Smooth muscle cell (in vitro differentiated cells): Measurements from ENCODE around the gene KHDRBS1. TPM values are rescaled to one million over a fixed set of nuclear protein-coding genes. Genes with fewer than 3 reads are reported as not detected.
A peak's percentile ranks its signal among the peaks of the same experiment; 100 is the strongest.

ENCODE experiments used
- DNase-seq: peaks from one replicate; lab custom pipeline; 2025; ENCODE audit not compliant: unreplicated experiment; lab: John Stamatoyannopoulos, UW
- H2AFZ ChIP-seq: fragments of 200-600 bp; sonication (generic); 2 replicates; pipeline ENCODE4 v1.6.0; 2016; ENCODE audit warnings: antibody characterized with exemption, low read depth, mild to moderate bottlenecking
- H3F3A ChIP-seq: fragments of 200-600 bp; sonication (generic); 2 replicates; pipeline ENCODE4 v1.6.0; 2017; ENCODE audit warnings: antibody characterized with exemption, low read depth
- H3K27ac ChIP-seq: fragments of 200-600 bp; sonication (generic); 2 replicates; pipeline ENCODE4 v1.5.1; 2016; ENCODE audit warnings: low read depth, mild to moderate bottlenecking
- H3K27me3 ChIP-seq: fragments of 200-600 bp; sonication (generic); 2 replicates; pipeline ENCODE4 v1.6.1; 2016; ENCODE audit warnings: low read depth, mild to moderate bottlenecking
- H3K36me3 ChIP-seq: fragments of 200-600 bp; sonication (generic); 2 replicates; pipeline ENCODE4 v1.5.1; 2016; ENCODE audit warnings: low read depth
- H3K4me1 ChIP-seq: fragments of 200-600 bp; sonication (generic); 2 replicates; pipeline ENCODE4 v1.5.1; 2016; ENCODE audit warnings: low read depth
- H3K4me2 ChIP-seq: fragments of 200-600 bp; sonication (generic); 2 replicates; pipeline ENCODE4 v1.6.0; 2016; ENCODE audit warnings: mild to moderate bottlenecking
- H3K4me3 ChIP-seq: fragments of 200-600 bp; sonication (generic); 2 replicates; pipeline ENCODE4 v1.5.1; 2016; ENCODE audit warnings: mild to moderate bottlenecking
- H3K79me2 ChIP-seq: fragments of 200-600 bp; sonication (generic); 2 replicates; pipeline ENCODE4 v1.6.0; 2016; ENCODE audit warnings: low read depth, mild to moderate bottlenecking
- H3K9ac ChIP-seq: fragments of 200-600 bp; sonication (generic); 2 replicates; pipeline ENCODE4 v1.6.0; 2016; ENCODE audit warnings: low read depth
- H3K9me3 ChIP-seq: fragments of 200-600 bp; sonication (generic); replicated peaks from 2 replicates; pipeline ENCODE4 v1.5.1; 2016; ENCODE audit warnings: low read depth
- H4K20me1 ChIP-seq: fragments of 200-600 bp; sonication (generic); 2 replicates; pipeline ENCODE4 v1.6.0; 2016; ENCODE audit warnings: low read depth
- WGBS: methylation state at CpG from one replicate; pipeline ENCODE4 v1.1.7; 2016; ENCODE audit warnings: low lambda C conversion rate; 5-methylcytosine and 5-hydroxymethylcytosine counted together
- polyA plus RNA-seq: library from polyadenylated mRNA; unstranded; fragments of >200 nt; fragmentation: Nextera tagmentation; extraction: Ambion mirVana; gene quantifications from 2 replicates; pipeline ENCODE4 v1.2.1, GENCODE V29; 2016
- total RNA-seq: library from RNA; depleted of rRNA; stranded (reverse); fragments of >200 nt; gene quantifications from 2 replicates; pipeline ENCODE4 v1.2.3, GENCODE V29; 2014
- TF ChIP-seq, protein P1 (sequence below): fragments of 200-600 bp; sonication (generic); IDR thresholded peaks from 2 replicates; pipeline ENCODE4 v1.5.1; 2017; ENCODE audit warnings: borderline replicate concordance, mild to moderate bottlenecking, antibody characterized with exemption; ENCODE audit not compliant: insufficient read depth, poor library complexity, severe bottlenecking

The KHDRBS1 gene
- total and polyA plus RNA-seq, 2 experiments from 2014 or later, result 80.4 to 85.0 TPM

DNA sequence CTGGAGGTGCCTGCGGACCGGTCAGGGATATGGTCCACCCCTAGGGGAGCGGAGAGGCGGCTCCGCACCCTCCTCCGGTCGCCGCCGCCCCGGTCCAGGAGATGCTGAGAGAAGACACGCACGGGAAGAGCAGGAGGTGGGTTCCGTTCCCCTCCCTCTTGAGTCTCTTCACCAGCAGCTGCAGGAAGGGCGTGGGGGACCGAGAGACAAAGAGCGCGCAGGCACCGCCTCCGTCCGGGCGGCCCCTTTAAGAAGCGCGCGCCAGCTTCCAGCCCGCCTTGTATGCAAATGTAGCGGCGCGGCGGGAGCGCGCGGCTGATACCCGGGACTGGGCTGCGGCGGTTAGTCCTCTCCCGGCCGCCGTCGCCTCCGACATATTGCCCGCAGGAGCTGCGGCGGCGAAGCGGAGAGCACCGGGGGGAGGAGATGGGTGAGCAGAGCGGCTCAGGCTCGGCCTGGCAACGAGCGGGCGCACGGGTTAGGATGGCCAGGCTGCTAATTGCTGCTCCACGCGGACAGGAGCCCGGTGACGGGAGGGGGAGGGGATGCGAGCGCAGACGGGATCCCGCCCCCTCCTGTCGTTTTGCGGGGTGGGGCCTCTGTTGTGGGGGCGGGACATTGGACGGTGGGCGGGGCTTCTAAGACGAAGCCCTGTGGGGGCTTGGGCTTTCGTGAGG is 59.1 kb downstream of the KHDRBS1 start, which contains the start of gene TMEM39B:
Gene TMEM39B, plus strand, starts transcription at position 318 of the 677 bp plus-strand sequence. Its CDS starts 109 bp downstream, at position 427.
- Histone ChIP-seq H3K27me3 (no peaks in the 10 kb centered on the region), H3K9me3 (no peaks in the 10 kb centered on the region), H3F3A (peaks cover 13% of the 10 kb centered on the region), H3K9ac (peak within 1 kb of the TSS; percentile 68), H3K79me2 (peaks cover 8% of the 10 kb centered on the region), H3K4me3 (peak within 1 kb of the TSS; percentile 86), H3K4me1 (peaks cover 19% of the 10 kb centered on the region), H3K4me2 (peak within 1 kb of the TSS; percentile 93), H3K36me3 (no peaks in the 10 kb centered on the region), H4K20me1 (peaks cover 5% of the 10 kb centered on the region), H3K27ac (peak within 1 kb of the TSS; percentile 81), H2AFZ (no peak within 1 kb of the TSS)
- peak; percentile 96 for DNase-seq
- under 1% methylated on average over 51 of the region's 67 CpGs for WGBS
- TF ChIP-seq, protein P1, sequence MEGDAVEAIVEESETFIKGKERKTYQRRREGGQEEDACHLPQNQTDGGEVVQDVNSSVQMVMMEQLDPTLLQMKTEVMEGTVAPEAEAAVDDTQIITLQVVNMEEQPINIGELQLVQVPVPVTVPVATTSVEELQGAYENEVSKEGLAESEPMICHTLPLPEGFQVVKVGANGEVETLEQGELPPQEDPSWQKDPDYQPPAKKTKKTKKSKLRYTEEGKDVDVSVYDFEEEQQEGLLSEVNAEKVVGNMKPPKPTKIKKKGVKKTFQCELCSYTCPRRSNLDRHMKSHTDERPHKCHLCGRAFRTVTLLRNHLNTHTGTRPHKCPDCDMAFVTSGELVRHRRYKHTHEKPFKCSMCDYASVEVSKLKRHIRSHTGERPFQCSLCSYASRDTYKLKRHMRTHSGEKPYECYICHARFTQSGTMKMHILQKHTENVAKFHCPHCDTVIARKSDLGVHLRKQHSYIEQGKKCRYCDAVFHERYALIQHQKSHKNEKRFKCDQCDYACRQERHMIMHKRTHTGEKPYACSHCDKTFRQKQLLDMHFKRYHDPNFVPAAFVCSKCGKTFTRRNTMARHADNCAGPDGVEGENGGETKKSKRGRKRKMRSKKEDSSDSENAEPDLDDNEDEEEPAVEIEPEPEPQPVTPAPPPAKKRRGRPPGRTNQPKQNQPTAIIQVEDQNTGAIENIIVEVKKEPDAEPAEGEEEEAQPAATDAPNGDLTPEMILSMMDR, result no peak

DNA sequence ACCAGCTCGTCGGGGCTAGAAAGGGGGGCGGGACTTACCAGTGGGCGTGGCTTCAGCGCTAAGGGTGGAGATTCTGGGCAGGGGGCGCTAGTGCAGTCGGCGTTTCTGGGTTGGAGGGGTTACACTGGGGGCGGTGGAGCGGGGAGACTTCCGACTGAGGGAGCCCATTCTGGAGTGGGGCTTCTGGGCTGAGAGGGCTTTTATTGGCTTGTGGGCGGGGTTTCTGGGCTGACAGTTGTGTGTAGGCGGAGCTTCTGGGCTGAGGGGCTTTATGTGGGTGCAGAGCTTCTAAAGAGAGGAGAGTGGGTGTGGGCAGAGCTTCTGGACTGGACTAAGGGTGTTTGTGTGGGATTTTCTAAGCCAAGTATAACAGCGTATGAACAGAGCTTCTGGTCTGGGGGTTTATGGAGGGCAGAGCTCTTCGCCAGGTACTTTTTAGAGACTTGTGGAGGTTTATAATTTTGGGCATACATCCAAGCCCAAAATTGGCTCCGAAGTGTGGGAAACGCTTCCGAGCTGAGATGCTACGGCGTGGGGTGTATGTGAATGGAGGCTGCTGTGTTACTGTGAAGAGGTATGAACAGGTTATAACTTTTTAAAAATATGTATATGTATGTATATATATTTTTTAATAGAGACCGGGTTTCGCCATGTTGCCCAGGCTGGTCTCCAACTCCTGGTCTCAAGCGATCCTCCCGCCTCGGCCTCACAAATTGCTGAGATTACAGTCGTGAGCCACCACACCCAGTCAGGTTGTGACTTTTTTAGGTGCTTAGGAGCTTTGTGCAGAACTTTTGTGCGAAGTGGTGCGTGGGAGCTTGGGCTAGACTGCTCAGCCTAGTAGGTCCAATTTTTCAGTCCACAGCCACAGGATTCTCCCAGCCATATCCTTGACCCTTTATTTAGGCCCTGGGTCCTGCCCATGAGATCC is 59.9 kb downstream of the KHDRBS1 start:
- peaks cover 8% of the 10 kb centered on the region for H3K79me2 ChIP-seq
- no peak for DNase-seq
- no peaks in the 10 kb centered on the region for H3K36me3 ChIP-seq
- peaks cover 15% of the 10 kb centered on the region for H3K4me1 ChIP-seq
- TF ChIP-seq, protein P1, result peak; percentile 21
- peak overlapping the region; percentile 86 for H3K4me3 ChIP-seq
- H4K20me1 ChIP-seq, result peaks cover 3% of the 10 kb centered on the region
- no peaks in the 10 kb centered on the region for H3K9me3 ChIP-seq
- H3K27ac ChIP-seq, result peak overlapping the region; percentile 81
- H3K9ac ChIP-seq, result peak overlapping the region; percentile 13
- no peak overlapping the region for H2AFZ ChIP-seq
- H3K27me3 ChIP-seq, result no peaks in the 10 kb centered on the region
- 56% methylated on average over 23 of the region's 28 CpGs for WGBS
- peaks cover 9% of the 10 kb centered on the region for H3F3A ChIP-seq
- H3K4me2 ChIP-seq, result peak overlapping the region; percentile 93

DNA sequence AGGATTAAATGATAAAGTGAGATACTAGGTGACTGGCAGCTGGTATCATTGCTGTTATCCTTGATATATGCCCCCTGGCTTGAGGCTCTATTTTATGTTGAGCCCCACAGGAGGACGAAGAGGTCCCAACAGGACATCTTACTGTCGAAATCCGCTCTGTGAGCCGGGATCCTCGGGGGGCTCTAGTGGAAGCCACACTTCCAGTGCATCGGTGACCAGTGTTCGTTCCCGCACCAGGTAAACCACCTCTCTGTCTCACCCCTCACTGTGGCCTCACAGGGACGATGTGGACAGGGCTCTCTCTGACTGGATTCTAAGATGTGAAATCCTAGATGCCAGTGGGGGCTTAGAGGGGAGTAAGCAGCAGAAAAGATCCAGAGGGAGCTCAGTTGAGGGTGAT is 61.2 kb downstream of the KHDRBS1 start:
- WGBS, result 97% methylated on average over 9 of the region's 9 CpGs
- DNase-seq, result no peak
- Histone ChIP-seq H3K27me3 (no peaks in the 10 kb centered on the region), H3K9me3 (no peaks in the 10 kb centered on the region), H3K4me2 (no peak overlapping the region), H3K36me3 (no peaks in the 10 kb centered on the region), H3K27ac (no peak overlapping the region), H2AFZ (no peak overlapping the region), H3K4me3 (no peak overlapping the region), H3K79me2 (peaks cover 8% of the 10 kb centered on the region), H3K4me1 (peaks cover 5% of the 10 kb centered on the region), H3K9ac (no peak overlapping the region), H3F3A (no peaks in the 10 kb centered on the region), H4K20me1 (no peaks in the 10 kb centered on the region)
- TF ChIP-seq, protein P1, result no peak
